Measurements from ENCODE around the gene PLCG1. TPM values are rescaled to one million over a fixed set of nuclear protein-coding genes. Genes with fewer than 3 reads are reported as not detected.

PLCG1 gene
- total and polyA plus RNA-seq, 2 donors (not counting 3 experiments of a cell fraction or from before 2014, with no cell fraction given) = 164 to 224 TPM

- Histone ChIP-seq H4K20me1 (replicated peaks; ENCODE audit: control insufficient read depth, extremely low read depth, insufficient read depth, low read length) (no peaks in the 10 kb centered on the region), H3K27ac (ENCODE audit: insufficient read depth, low read depth, low read length) (peak overlapping the region; percentile 75), H3K4me1 (ENCODE audit: control insufficient read depth, extremely low read depth, insufficient read depth, low read length) (peaks cover 87% of the 10 kb centered on the region), H3K27me3 (ENCODE audit: control insufficient read depth in 2 of 2, insufficient read depth in 2 of 2, low read length in 2 of 2) (no peaks in the 10 kb centered on the region), H3K9ac (replicated peaks; ENCODE audit: extremely low read depth, insufficient read depth, low read length) (peak overlapping the region; percentile 20), H3K4me2 (ENCODE audit: insufficient read depth, low read length) (peak overlapping the region; percentile 37), H3K79me2 (ENCODE audit: control insufficient read depth, insufficient read depth, low read length) (peaks cover 96% of the 10 kb centered on the region), H3K36me3 (ENCODE audit: control insufficient read depth in 2 of 2, extremely low read depth in 1 of 2, insufficient read depth in 2 of 2, low read length in 2 of 2) (peaks cover 0 to 4% of the 10 kb centered on the region in 2 experiments), H3K9me1 (replicated peaks; ENCODE audit: control insufficient read depth, extremely low read depth, insufficient read depth, low read length) (no peaks in the 10 kb centered on the region), H3K4me3 (replicated peaks in 1 of 3; ENCODE audit: insufficient read depth in 1 of 3, low read depth in 1 of 3, low read length in 3 of 3) (no peak overlapping the region), H3K9me3 (replicated peaks; ENCODE audit: control insufficient read depth, insufficient read depth, low read length) (no peaks in the 10 kb centered on the region), H2AFZ (ENCODE audit: low read depth, low read length) (no peak overlapping the region)
- ChIA-PET CTCF (interaction anchor here (0.6 to 5.3 kb wide), 9 partner anchors 11 to 263 kb away, joined by 3 to 55 read pairs (median 4); partner anchors contain the start of genes LPIN3 and PLCG1), POLR2A (interaction anchor here (1.0 kb wide), 1 partner anchor 13 kb away, joined by 3 read pairs; no protein-coding TSS in a partner anchor)
- BruUV-seq (replicated peaks) = no TSS peak
- TF ChIP-seq GATA2 (IDR thresholded peaks at IDR 0.05; ENCODE audit: insufficient read depth, insufficient read length, low read depth, low read length) (peak; percentile 27), POLR2A (IDR thresholded peaks at IDR 0.05; ENCODE audit: low read depth, low read length) (peak; percentile 65), CTCF (IDR thresholded peaks at IDR 0.05; ENCODE audit: extremely low read depth in 1 of 2, insufficient read depth in 1 of 2, low read depth in 1 of 2, low read length in 2 of 2) (no peak), FOS (IDR thresholded peaks at IDR 0.05; ENCODE audit: borderline replicate concordance, insufficient read depth, low read length) (no peak), MAX (IDR thresholded peaks at IDR 0.05; ENCODE audit: insufficient read depth, insufficient read length) (no peak), POLR2AphosphoS5 (IDR thresholded peaks at IDR 0.05; ENCODE audit: insufficient read depth, low read depth, low read length) (peak; percentile 76), JUN (IDR thresholded peaks at IDR 0.05; ENCODE audit: borderline replicate concordance, insufficient read depth, insufficient read length, low read depth) (peak; percentile 14), MYC (IDR thresholded peaks at IDR 0.05; ENCODE audit: low read depth, low read length) (no peak), EZH2 (IDR thresholded peaks at IDR 0.05; ENCODE audit: borderline replicate concordance, low read depth, low read length, severe bottlenecking) (no peak)
- intact Hi-C loops (cut with micrococcal nuclease) (loop anchor here (10.0 kb wide), 1 partner anchor 547 kb away; no protein-coding TSS in a partner anchor), dilution Hi-C loops (cut with MboI; ENCODE audit: extremely low pct_ligation_motif_present, low sequenced_read_pairs) (no loop called here)
- DNase-seq (ENCODE audit: low read depth, low spot score) (peak; percentile 79), FAIRE-seq (peak; percentile 91)
These were observed 10.4 kb downstream of the PLCG1 start for GRCh38 chr20:41147767-41148191.

Data from endothelial cell of umbilical vein (primary cell).